Retinal pigment epithelial cell (primary cell): ENCODE measurements around the gene SDHD.

Experiments
- DNase-seq: peaks from one replicate; pipeline ENCODE4 v3.0.0-alpha.2; 2010; ENCODE audit warnings: low read depth
- H3K4me3 ChIP-seq: 2 replicates; pipeline ENCODE4 v1.5.1; 2011; ENCODE audit warnings: mild to moderate bottlenecking, low read length, control low read depth, moderate library complexity
- CTCF ChIP-seq: conservative IDR thresholded peaks from 2 replicates; pipeline ENCODE4 v1.5.1; 2011; ENCODE audit warnings: low read depth, low read length, control low read depth, inconsistent platforms

Gene SDHD

GRCh38 chr11:112050721-112051120, 36.0 kb upstream of the SDHD start:
- no peak overlapping the region for H3K4me3 ChIP-seq
- no peak for DNase-seq
- TF ChIP-seq CTCF: no peak

GRCh38 chr11:112051768-112052167, 34.9 kb upstream of the SDHD start:
- DNase-seq: no peak
- TF ChIP-seq CTCF: no peak
- no peak overlapping the region for H3K4me3 ChIP-seq

- TF ChIP-seq CTCF: no peak
- H3K4me3 ChIP-seq: no peak overlapping the region
- no peak for DNase-seq
Observed at GRCh38 chr11:112057170-112057569, 29.5 kb upstream of the SDHD start.

- no peak for TF ChIP-seq CTCF
- DNase-seq: no peak
- H3K4me3 ChIP-seq: no peak overlapping the region
Observed at GRCh38 chr11:112058103-112058502, 28.6 kb upstream of the SDHD start.

- DNase-seq: no peak
- no peak overlapping the region for H3K4me3 ChIP-seq
- no peak for TF ChIP-seq CTCF
Observed at GRCh38 chr11:112062923-112063322, 23.8 kb upstream of the SDHD start.

- H3K4me3 ChIP-seq: peak within 1 kb of the TSS; percentile 97
- peak; percentile 59 for DNase-seq
- TF ChIP-seq CTCF: peak; percentile 9
Observed at GRCh38 chr11:112073941-112074811, 12.5 kb upstream of the SDHD start, which contains the start of the genes NKAPD1 and PIH1D2. Gene NKAPD1 (plus strand): TSS chr11:112074299. CDS start chr11:112075575, 1,276 bp downstream. Gene PIH1D2 (minus strand): TSS chr11:112074017. CDS start chr11:112073174, 843 bp downstream.

GRCh38 chr11:112082729-112083128, 3.9 kb upstream of the SDHD start:
- no peak overlapping the region for H3K4me3 ChIP-seq
- no peak for TF ChIP-seq CTCF
- DNase-seq: no peak
